Ishikawa (cell line): Measurements from ENCODE around the gene PDE1C.

Experiments
- CEBPB ChIP-seq: IDR thresholded peaks from 2 replicates; pipeline ENCODE4 v1.6.1; 2012
- CREB1 ChIP-seq: IDR thresholded peaks from 2 replicates; pipeline ENCODE4 v1.6.1; 2012; ENCODE audit warnings: low read depth
- EGR1 ChIP-seq: IDR thresholded peaks from 2 replicates; pipeline ENCODE4 v1.6.1; 2012
- EP300 ChIP-seq: IDR thresholded peaks from 2 replicates; pipeline ENCODE4 v1.6.1; 2012; ENCODE audit warnings: borderline replicate concordance
- FOXM1 ChIP-seq: IDR thresholded peaks from 2 replicates; pipeline ENCODE4 v1.6.1; 2012; ENCODE audit warnings: low read depth, borderline replicate concordance
- MAX ChIP-seq: IDR thresholded peaks from 2 replicates; pipeline ENCODE4 v1.6.1; 2012
- NFIC ChIP-seq: IDR thresholded peaks from 2 replicates; pipeline ENCODE4 v1.6.1; 2012
- RAD21 ChIP-seq: IDR thresholded peaks from 2 replicates; pipeline ENCODE4 v1.6.1; 2012; ENCODE audit warnings: low read depth
- REST ChIP-seq: IDR thresholded peaks from 2 replicates; pipeline ENCODE4 v1.6.1; 2012; ENCODE audit warnings: low read depth, mild to moderate bottlenecking
- TAF1 ChIP-seq: IDR thresholded peaks from 2 replicates; pipeline ENCODE4 v1.6.1; 2012; ENCODE audit warnings: low read depth, mild to moderate bottlenecking
- TCF12 ChIP-seq: IDR thresholded peaks from 2 replicates; pipeline ENCODE4 v1.6.1; 2012; ENCODE audit warnings: low read depth
- TEAD4 ChIP-seq: IDR thresholded peaks from 2 replicates; pipeline ENCODE4 v1.6.1; 2012
- USF1 ChIP-seq: IDR thresholded peaks from 2 replicates; pipeline ENCODE4 v1.6.1; 2012
- YY1 ChIP-seq: IDR thresholded peaks from 2 replicates; pipeline ENCODE4 v1.6.1; 2012; ENCODE audit warnings: low read depth
- ZBTB7A ChIP-seq: IDR thresholded peaks from 2 replicates; pipeline ENCODE4 v1.6.1; 2012; ENCODE audit warnings: low read depth

The PDE1C gene

GRCh38 chr7:31860925-31861324 lies 209.3 kb downstream of the PDE1C start:
- no peak for TF ChIP-seq CEBPB
- TF ChIP-seq TCF12 = no peak
- no peak for TF ChIP-seq EGR1
- no peak for TF ChIP-seq USF1
- no peak for TF ChIP-seq REST
- no peak for TF ChIP-seq RAD21
- no peak for TF ChIP-seq FOXM1
- TF ChIP-seq CREB1 = no peak

DNA sequence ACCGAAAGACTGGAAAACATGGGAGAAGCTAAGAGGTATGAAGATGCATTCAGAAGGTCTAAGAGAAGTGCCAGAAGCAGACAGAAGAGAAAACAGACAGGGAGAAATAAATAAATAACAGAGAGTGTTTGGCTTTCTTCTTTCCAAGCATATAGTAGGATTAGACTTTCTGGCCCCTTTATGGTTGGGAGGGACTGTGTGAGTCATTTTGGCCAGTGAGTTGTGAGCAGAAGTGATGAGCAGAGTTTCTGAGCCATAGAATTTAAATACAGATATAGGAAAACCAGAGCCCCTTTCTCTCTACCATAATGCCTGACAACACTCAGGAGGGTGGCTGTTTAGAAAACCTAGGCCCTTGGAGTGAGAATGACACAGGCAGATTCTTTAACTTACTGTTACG lies 212.2 kb downstream of the PDE1C start:
- no peak for TF ChIP-seq MAX
- no peak for TF ChIP-seq YY1
- TF ChIP-seq CEBPB = no peak
- TF ChIP-seq EGR1 = no peak
- TF ChIP-seq ZBTB7A = no peak
- no peak for TF ChIP-seq TEAD4
- TF ChIP-seq EP300 = no peak
- no peak for TF ChIP-seq REST
- TF ChIP-seq USF1 = no peak
- no peak for TF ChIP-seq CREB1
- no peak for TF ChIP-seq NFIC
- no peak for TF ChIP-seq TCF12
- no peak for TF ChIP-seq FOXM1
- TF ChIP-seq TAF1 = no peak
- TF ChIP-seq RAD21 = no peak

GRCh38 chr7:31857172-31857571 lies 213.0 kb downstream of the PDE1C start:
- no peak for TF ChIP-seq TEAD4
- no peak for TF ChIP-seq FOXM1
- no peak for TF ChIP-seq EGR1
- TF ChIP-seq RAD21 = no peak
- TF ChIP-seq TAF1 = no peak
- TF ChIP-seq EP300 = no peak

- TF ChIP-seq TEAD4 (no peak), ZBTB7A (no peak), TCF12 (no peak), EGR1 (no peak), RAD21 (no peak), CEBPB (no peak), CREB1 (no peak), TAF1 (no peak), MAX (no peak), FOXM1 (no peak), REST (no peak), USF1 (no peak), NFIC (no peak)
Measured at GRCh38 chr7:31856337-31856736, 213.9 kb downstream of the PDE1C start.
